HepG2 (cell line): ENCODE results near the gene SKI. TPM values are rescaled to one million over a fixed set of nuclear protein-coding genes. Genes with fewer than 3 reads are reported as not detected.
A peak's percentile ranks its signal among the peaks of the same experiment; 100 is the strongest.

Experiments used
- ATAC-seq: fragments of 200-7000 bp; cut with Tn5 transposase; 3 replicates; pipeline ENCODE4 v1.9.1; 2020; ENCODE audit warnings: mild to moderate bottlenecking, moderate library complexity
- BruUV-seq: library from RNA; stranded (reverse); fragments of 400-500 nt; replicated peaks from 2 replicates; lab custom pipeline; 2021; lab: Mats Ljungman, UMichigan
- CTCF ChIA-PET: fragments of 300-600 bp; formaldehyde crosslinking; extraction: SDS; loops from one replicate; lab custom pipeline; 2021; ENCODE audit warnings: low total read pairs, inconsistent platforms, low intra/inter-chr PET ratio; lab: Yijun Ruan, JAX
- POLR2A ChIA-PET: fragments of 350-600 bp; sonication (Branson Sonifier 250); formaldehyde crosslinking; loops from one replicate; lab custom pipeline; 2020; ENCODE audit warnings: antibody characterized with exemption, inconsistent platforms; lab: Yijun Ruan, JAX
- DNase-seq: peaks from one replicate; pipeline ENCODE4 v3.0.0-alpha.2; 2015; ENCODE audit warnings: low spot score
- FAIRE-seq: peaks from 3 replicates; lab custom pipeline; 2011; peaks lifted over from hg19 to GRCh38; lab: Jason Lieb, UNC
- H2AFZ ChIP-seq: one replicate; pipeline ENCODE4 v1.6.1; 2011; ENCODE audit warnings: low read length, inconsistent platforms
- H3K27ac ChIP-seq: fragments of 300-600 bp; 3 replicates; pipeline ENCODE4 v1.8.0; 2011; ENCODE audit warnings: mixed run types, mild to moderate bottlenecking, mixed read lengths, low read length, inconsistent platforms; ENCODE audit not compliant: insufficient read depth; ENCODE audit errors: extremely low read length
- H3K27me3 ChIP-seq, 2 experiments: fragments of 200-600 bp in 1 of 2; 2 replicates in 1 of 2; 3 replicates in 1 of 2; pipeline versions ENCODE4 v1.6.0 to v1.8.0; 2011; ENCODE audit warnings: low read length in 2 of 2, mild to moderate bottlenecking in 2 of 2, moderate library complexity in 2 of 2, inconsistent platforms in 1 of 2; ENCODE audit not compliant: insufficient read depth in 2 of 2, control insufficient read depth in 1 of 2
- H3K36me3 ChIP-seq, 2 experiments: fragments of 200-600 bp in 1 of 2; replicated peaks in 1 of 2; 2 replicates in 1 of 2; 3 replicates in 1 of 2; pipeline versions ENCODE4 v1.5.1 to v1.8.0; 2011; ENCODE audit warnings: low read length in 2 of 2, inconsistent platforms in 1 of 2; ENCODE audit not compliant: insufficient read depth in 2 of 2, control insufficient read depth in 1 of 2
- H3K4me1 ChIP-seq: 2 replicates; pipeline ENCODE4 v1.5.1; 2012; ENCODE audit warnings: low read length, inconsistent platforms; ENCODE audit not compliant: insufficient read depth
- H3K4me2 ChIP-seq: 2 replicates; pipeline ENCODE4 v1.6.0; 2011; ENCODE audit warnings: low read depth, low read length, inconsistent platforms
- H3K4me3 ChIP-seq, 3 experiments: fragments of 200-600 bp in 1 of 3; sonication (generic), shearing (Covaris generic) in 1 of 3; replicated peaks in 1 of 3; 2 replicates each; pipeline ENCODE4 v1.5.1; 2011 to 2016; ENCODE audit warnings: low read length in 3 of 3, inconsistent platforms in 2 of 3, low read depth in 2 of 3, mild to moderate bottlenecking in 2 of 3, control low read depth in 1 of 3, mixed read lengths in 1 of 3; ENCODE audit not compliant: insufficient read depth in 1 of 3
- H3K79me2 ChIP-seq: one replicate; pipeline ENCODE4 v1.6.1; 2011; ENCODE audit warnings: low read length, inconsistent platforms; ENCODE audit not compliant: insufficient read depth
- H3K9ac ChIP-seq: 2 replicates; pipeline ENCODE4 v1.6.0; 2011; ENCODE audit warnings: mild to moderate bottlenecking, low read depth, low read length, inconsistent platforms; ENCODE audit not compliant: insufficient read depth
- H3K9me3 ChIP-seq: 2 replicates; pipeline ENCODE4 v1.5.1; 2012; ENCODE audit warnings: mild to moderate bottlenecking, low read length
- H4K20me1 ChIP-seq: 2 replicates; pipeline ENCODE4 v1.6.0; 2011; ENCODE audit warnings: inconsistent platforms, mild to moderate bottlenecking, low read length, moderate library complexity; ENCODE audit not compliant: insufficient read depth
- AGO2 ChIP-seq: fragments of 200-400 bp; formaldehyde crosslinking; optimal IDR thresholded peaks from 2 replicates; pipeline ENCODE3; 2017; ENCODE audit warnings: mild to moderate bottlenecking, low read depth, low read length, moderate library complexity
- CREB1 ChIP-seq, 2 experiments: fragments of 450-650 bp in 1 of 2; IDR thresholded peaks; 2 replicates each; pipeline ENCODE4 v1.6.1; 2016 to 2017; ENCODE audit warnings: control low read depth in 1 of 2, mild to moderate bottlenecking in 1 of 2, missing compliant biosample characterization in 1 of 2, missing genetic modification characterization in 1 of 2
- HNRNPL ChIP-seq: fragments of 200-400 bp; formaldehyde crosslinking; IDR thresholded peaks from 2 replicates; pipeline ENCODE4 v1.6.1; 2017; ENCODE audit warnings: mild to moderate bottlenecking, low read depth, low read length
- HNRNPLL ChIP-seq: fragments of 200-400 bp; formaldehyde crosslinking; IDR thresholded peaks from 2 replicates; pipeline ENCODE4 v1.6.1; 2017; ENCODE audit warnings: mild to moderate bottlenecking, low read depth, low read length; ENCODE audit not compliant: poor library complexity, severe bottlenecking
- RAD21 ChIP-seq: fragments of 450-650 bp; formaldehyde crosslinking; IDR thresholded peaks from 2 replicates; pipeline ENCODE4 v1.5.0; 2020; ENCODE audit warnings: mild to moderate bottlenecking
- RARG ChIP-seq: sonication (generic); formaldehyde crosslinking; IDR thresholded peaks from 2 replicates; pipeline ENCODE4 v1.4.0; 2020; ENCODE audit warnings: low read depth, mild to moderate bottlenecking, missing genetic modification reagents
- RBM22 ChIP-seq: fragments of 200-400 bp; formaldehyde crosslinking; optimal IDR thresholded peaks from 2 replicates; pipeline ENCODE3; 2017; ENCODE audit warnings: mild to moderate bottlenecking, low read length, moderate library complexity
- SRSF4 ChIP-seq: fragments of 200-400 bp; formaldehyde crosslinking; IDR thresholded peaks from one replicate; pipeline ENCODE4 v1.6.1; 2018; ENCODE audit warnings: mild to moderate bottlenecking, low read depth, low read length, moderate library complexity; ENCODE audit not compliant: poor library complexity, severe bottlenecking
- TRAFD1 ChIP-seq: sonication (generic); formaldehyde crosslinking; IDR thresholded peaks from 2 replicates; pipeline ENCODE4 v1.5.1; 2020; ENCODE audit warnings: missing genetic modification reagents, mild to moderate bottlenecking, borderline replicate concordance
- ZC3H13 ChIP-seq: sonication (generic); formaldehyde crosslinking; IDR thresholded peaks from 2 replicates; pipeline ENCODE4 v1.8.1; 2023; ENCODE audit warnings: mild to moderate bottlenecking, missing genetic modification reagents, moderate library complexity
- ZNF468 ChIP-seq: sonication (generic); formaldehyde crosslinking; IDR thresholded peaks from 2 replicates; pipeline ENCODE4 v1.8.0; 2022; ENCODE audit warnings: mild to moderate bottlenecking, moderate library complexity, missing genetic modification reagents
- ZNF703 ChIP-seq: sonication (generic); formaldehyde crosslinking; IDR thresholded peaks from 2 replicates; pipeline ENCODE4 v1.5.1; 2020; ENCODE audit warnings: missing genetic modification reagents, mild to moderate bottlenecking, moderate library complexity, borderline replicate concordance
- ZNF768 ChIP-seq: sonication (generic); formaldehyde crosslinking; IDR thresholded peaks from 2 replicates; pipeline ENCODE4 v1.4.0; 2020; ENCODE audit warnings: missing genetic modification reagents
- WGBS: methylation state at CpG from one replicate; pipeline ENCODE4 v1.1.6; 2017; ENCODE audit warnings: low lambda C conversion rate; 5-methylcytosine and 5-hydroxymethylcytosine counted together
- in situ Hi-C: cut with HindIII; loops from 2 replicates; pipeline ENCODE4 v1.10.0; 2017; ENCODE audit warnings: low pct_unique_long_range_greater_than_20kb; ENCODE audit not compliant: extremely low pct_ligation_motif_present
- intact Hi-C: fragments of 100-400 bp; cut with micrococcal nuclease; formaldehyde crosslinking; loops from one replicate; pipeline ENCODE4 v1.10.0; 2022; ENCODE audit not compliant: unreplicated experiment
- polyA plus RNA-seq, 8 experiments: library from polyadenylated mRNA; depleted of rRNA in 3 of 8; stranded (reverse) in 7 of 8; unstranded in 1 of 8; fragments of >200 nt; fragmentation: Illumina TruSeq in 4 of 8; extraction: Trizol in 4 of 8; gene quantifications; 2 replicates each; pipeline versions ENCODE4 v1.2.1 to v1.2.3, GENCODE V29; 2011 to 2016; ENCODE audit warnings: low read depth in 4 of 8, missing spikeins in 1 of 8, mixed read lengths in 1 of 8; ENCODE audit not compliant: insufficient read depth in 1 of 8
- total RNA-seq, 5 experiments: library from RNA; depleted of rRNA; stranded (reverse); fragments of >200 nt; fragmentation: Illumina TruSeq; extraction: Trizol; gene quantifications; 2 replicates each; pipeline ENCODE4 v1.2.3, GENCODE V29; 2016; ENCODE audit warnings: low read depth in 1 of 5
- TF ChIP-seq, protein P1 (sequence below), 2 experiments: IDR thresholded peaks; 2 replicates each; pipeline ENCODE4 v1.6.1; 2011 to 2012; ENCODE audit warnings: low read length in 2 of 2, borderline replicate concordance in 1 of 2, low read depth in 1 of 2, mild to moderate bottlenecking in 1 of 2, moderate library complexity in 1 of 2

SKI gene
- total and polyA plus RNA-seq, 2 of the 13 experiments (the other 11 are each of a cell fraction or from before 2014, with no cell fraction given): 4.7 to 6.9 TPM

DNA sequence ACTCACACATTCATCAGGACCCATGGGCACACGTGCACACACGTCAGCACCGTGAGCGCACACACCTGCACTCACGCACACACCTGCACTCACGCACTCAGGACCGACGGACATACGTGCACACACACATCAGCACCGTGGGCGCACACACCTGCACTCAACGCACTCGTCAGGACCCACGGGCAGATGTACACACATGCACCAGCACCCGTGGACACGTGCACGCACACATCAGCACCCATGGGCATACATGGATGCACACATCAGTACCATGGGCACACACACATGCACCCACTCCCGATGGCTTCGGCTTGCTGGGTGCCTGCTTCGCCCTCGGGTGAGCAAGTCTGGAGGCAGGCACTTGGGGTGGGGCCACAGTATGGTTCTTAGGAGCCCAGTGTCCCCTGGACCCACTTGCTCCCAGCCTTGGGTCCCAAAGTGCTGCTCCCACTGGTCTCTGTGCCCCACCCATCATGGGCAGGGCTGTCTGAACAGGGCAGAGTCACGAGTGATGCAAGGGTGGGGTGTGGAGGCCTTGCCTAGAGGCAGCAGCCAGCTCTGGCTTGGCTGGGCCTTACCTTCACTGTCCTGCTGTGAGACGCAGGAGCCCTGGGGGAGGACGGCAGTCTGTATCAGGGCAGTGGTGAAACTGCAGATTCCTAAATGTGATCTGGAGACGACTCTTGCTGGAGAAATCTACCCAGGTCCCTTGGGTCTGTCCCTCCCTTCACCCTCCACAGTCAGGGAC, 49.8 kb downstream of the SKI start:
- Histone ChIP-seq H3K27ac (no peak overlapping the region), H3K9ac (no peak overlapping the region), H2AFZ (no peak overlapping the region), H4K20me1 (peaks cover 39% of the 10 kb centered on the region), H3K4me2 (no peak overlapping the region), H3K27me3 (no peaks in the 10 kb centered on the region), H3K4me1 (peaks cover 45% of the 10 kb centered on the region), H3K9me3 (no peaks in the 10 kb centered on the region), H3K4me3 (no peak overlapping the region), H3K79me2 (peaks cover 67% of the 10 kb centered on the region), H3K36me3 (peaks cover 7 to 19% of the 10 kb centered on the region in 2 experiments; a peak in 3 of 5 replicates)
- ATAC-seq (no peak), FAIRE-seq (no peak), DNase-seq (no peak)
- in situ Hi-C loops: no loop called here
- WGBS: 97% methylated on average over 14 of the region's 25 CpGs
- no TSS peak for BruUV-seq
- POLR2A ChIA-PET: no interaction called here
- CTCF ChIA-PET: no interaction called here
- intact Hi-C loops: no loop called here
- no peak for TF ChIP-seq RARG (CRISPR knock-in tag)
- no peak for TF ChIP-seq ZNF703 (CRISPR knock-in tag)
- no peak for TF ChIP-seq ZC3H13 (CRISPR knock-in tag)
- TF ChIP-seq TRAFD1: no peak
- TF ChIP-seq RAD21: no peak
- TF ChIP-seq HNRNPLL: peak; percentile 56
- TF ChIP-seq CREB1 (IDR thresholded peaks at IDR 0.05): no peak
- no peak for TF ChIP-seq CREB1 (CRISPR knock-in tag; IDR thresholded peaks at IDR 0.05)
- no peak for TF ChIP-seq SRSF4
- peak; percentile 16 for TF ChIP-seq RBM22
- TF ChIP-seq ZNF768 (CRISPR knock-in tag): no peak
- TF ChIP-seq ZNF468 (CRISPR knock-in tag): no peak
- TF ChIP-seq AGO2: peak; percentile 73
- TF ChIP-seq, protein P1, sequence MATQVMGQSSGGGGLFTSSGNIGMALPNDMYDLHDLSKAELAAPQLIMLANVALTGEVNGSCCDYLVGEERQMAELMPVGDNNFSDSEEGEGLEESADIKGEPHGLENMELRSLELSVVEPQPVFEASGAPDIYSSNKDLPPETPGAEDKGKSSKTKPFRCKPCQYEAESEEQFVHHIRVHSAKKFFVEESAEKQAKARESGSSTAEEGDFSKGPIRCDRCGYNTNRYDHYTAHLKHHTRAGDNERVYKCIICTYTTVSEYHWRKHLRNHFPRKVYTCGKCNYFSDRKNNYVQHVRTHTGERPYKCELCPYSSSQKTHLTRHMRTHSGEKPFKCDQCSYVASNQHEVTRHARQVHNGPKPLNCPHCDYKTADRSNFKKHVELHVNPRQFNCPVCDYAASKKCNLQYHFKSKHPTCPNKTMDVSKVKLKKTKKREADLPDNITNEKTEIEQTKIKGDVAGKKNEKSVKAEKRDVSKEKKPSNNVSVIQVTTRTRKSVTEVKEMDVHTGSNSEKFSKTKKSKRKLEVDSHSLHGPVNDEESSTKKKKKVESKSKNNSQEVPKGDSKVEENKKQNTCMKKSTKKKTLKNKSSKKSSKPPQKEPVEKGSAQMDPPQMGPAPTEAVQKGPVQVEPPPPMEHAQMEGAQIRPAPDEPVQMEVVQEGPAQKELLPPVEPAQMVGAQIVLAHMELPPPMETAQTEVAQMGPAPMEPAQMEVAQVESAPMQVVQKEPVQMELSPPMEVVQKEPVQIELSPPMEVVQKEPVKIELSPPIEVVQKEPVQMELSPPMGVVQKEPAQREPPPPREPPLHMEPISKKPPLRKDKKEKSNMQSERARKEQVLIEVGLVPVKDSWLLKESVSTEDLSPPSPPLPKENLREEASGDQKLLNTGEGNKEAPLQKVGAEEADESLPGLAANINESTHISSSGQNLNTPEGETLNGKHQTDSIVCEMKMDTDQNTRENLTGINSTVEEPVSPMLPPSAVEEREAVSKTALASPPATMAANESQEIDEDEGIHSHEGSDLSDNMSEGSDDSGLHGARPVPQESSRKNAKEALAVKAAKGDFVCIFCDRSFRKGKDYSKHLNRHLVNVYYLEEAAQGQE (IDR thresholded peaks at IDR 0.05; ENCODE audit: borderline replicate concordance in 1 of 2, low read depth in 1 of 2, low read length in 2 of 2): no peak
- 0 out of 2 replicates have a peak, but pooled peaks have one; percentile 30 for TF ChIP-seq HNRNPL
